ENCODE data around the gene IL5RA.
A peak's percentile ranks its signal among the peaks of the same experiment; 100 is the strongest.

Gene IL5RA, protein sequence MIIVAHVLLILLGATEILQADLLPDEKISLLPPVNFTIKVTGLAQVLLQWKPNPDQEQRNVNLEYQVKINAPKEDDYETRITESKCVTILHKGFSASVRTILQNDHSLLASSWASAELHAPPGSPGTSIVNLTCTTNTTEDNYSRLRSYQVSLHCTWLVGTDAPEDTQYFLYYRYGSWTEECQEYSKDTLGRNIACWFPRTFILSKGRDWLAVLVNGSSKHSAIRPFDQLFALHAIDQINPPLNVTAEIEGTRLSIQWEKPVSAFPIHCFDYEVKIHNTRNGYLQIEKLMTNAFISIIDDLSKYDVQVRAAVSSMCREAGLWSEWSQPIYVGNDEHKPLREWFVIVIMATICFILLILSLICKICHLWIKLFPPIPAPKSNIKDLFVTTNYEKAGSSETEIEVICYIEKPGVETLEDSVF

DNA sequence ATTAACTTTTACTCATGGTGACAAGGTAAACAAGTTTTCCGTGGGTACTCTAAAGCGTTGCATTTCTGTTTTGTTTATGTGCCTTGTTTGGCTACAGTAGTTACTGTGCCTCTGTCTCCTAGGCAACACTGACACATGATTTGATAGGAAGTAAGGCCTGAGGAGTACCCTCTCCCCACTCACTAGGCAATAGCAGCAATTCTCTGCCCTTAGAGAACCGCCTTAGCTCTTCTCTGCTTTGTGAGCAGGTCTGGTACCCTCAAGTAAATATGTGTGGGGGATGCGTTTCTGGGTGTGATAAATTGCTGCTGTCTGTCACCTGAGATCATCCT is at the start of gene IL5RA:
Gene IL5RA (minus strand): TSS at position 76 of the 332 bp plus-strand sequence. CDS start 5,390 bp downstream, outside the sequence.
- DNase-seq: peak; percentile 50

DNA sequence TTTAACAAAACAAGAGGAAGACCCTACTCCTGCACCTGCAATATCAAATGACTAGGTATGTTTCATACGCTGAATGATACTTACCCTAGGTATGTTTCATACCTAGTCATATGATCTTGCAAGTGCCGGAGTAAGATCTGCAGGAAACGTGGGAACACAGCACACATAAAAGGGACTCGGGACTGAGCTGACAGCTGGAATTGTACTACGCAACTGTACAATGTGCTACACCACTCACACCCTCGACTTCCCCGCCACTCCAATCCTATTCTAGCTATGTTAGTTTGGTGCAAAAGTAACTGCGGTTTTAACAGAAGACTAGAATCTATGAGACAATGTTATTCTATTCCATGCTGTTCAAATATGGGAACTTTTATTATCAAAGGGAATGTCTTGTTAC is 47.3 kb upstream of the IL5RA start:
- no peak for DNase-seq

DNA sequence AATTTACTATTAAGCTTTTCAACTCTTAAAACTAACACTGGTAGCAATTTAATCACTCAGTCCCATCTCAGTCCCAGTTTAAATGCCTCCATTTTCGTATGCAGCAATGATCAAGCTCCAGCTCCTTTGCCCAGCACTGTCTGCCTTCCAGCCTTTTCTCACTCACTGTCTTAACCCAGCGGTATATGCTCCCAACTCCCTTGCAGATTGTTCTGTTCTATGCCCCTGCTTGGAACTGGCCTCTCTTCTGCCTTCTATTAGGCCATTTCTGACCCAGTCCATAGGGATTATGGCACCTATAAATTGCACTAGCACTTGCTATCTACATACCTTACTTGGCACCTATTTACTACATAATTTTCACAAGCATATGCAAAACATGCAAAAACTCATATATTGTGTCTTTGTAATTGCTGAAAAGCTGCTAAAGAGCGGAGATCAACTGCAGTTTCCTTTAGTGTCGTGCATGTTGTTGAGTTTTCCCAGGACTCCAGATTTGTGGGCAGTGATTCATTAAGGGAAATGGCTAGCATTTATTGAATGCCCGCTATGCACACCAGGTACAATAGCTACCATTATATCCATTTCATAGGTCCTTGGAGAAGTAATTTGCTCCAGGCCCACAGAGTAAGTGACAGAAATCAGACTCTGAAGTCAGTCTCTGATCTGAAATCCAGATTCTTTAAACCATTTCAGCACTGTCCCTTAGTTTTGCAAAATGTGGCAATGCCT is 44.9 kb upstream of the IL5RA start:
- DNase-seq: no peak

DNA sequence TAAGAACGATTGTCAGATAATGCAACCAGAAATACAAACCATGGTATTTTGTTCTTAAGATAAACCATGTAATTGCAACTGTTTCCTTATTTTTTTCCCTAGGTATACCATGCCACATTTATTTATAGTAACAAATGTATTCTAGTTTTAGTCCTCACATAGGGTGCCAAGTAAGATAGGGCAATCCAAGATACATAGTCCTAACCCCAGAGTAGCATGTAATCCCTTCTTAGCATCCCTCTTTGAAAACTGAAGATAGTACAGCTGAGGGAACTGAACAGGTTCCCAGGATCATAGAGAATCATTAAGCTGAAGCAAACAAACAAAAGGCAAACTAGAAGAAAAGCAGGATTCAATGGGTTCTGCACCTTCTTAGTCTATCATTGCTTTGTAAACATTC is 41.3 kb upstream of the IL5RA start:
- no peak for DNase-seq

DNA sequence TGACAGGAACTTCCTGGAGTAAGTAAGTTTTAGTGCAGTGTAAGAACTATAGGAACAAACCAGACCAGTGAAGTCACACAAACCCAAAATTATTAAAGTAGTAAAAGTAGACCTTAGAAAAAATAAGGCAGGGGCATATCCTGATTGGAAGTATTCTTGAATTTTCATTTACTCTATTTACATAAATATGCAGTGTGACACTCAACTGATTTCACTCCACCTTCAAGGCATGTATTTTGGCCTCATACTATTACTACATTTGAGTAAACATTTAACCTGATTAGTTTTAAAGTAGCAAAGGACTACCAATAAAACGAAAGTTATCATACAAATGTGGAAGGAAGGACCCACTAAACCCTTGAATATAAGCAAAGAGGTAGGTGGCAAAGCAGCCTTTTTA is 39.4 kb upstream of the IL5RA start:
- DNase-seq: no peak

DNA sequence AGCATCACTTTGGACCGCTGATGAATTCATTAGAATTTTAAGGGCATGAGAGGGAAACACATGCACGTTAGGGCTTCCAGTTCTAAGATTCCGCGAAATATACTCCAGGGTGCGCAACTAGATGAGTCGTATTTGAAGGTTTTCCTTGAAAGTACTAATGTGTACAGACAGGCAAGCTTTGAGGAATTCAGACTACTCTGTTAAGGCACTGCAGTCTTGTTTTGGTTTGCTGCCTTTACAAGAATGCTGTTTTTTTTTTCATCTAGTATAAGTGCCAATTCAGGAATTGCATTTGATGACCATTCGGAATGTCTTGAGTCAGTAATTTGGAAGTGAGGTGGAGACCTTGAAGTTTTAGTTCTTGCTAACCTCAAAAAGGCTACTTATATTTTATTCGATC is 35.7 kb upstream of the IL5RA start:
- DNase-seq: no peak

DNA sequence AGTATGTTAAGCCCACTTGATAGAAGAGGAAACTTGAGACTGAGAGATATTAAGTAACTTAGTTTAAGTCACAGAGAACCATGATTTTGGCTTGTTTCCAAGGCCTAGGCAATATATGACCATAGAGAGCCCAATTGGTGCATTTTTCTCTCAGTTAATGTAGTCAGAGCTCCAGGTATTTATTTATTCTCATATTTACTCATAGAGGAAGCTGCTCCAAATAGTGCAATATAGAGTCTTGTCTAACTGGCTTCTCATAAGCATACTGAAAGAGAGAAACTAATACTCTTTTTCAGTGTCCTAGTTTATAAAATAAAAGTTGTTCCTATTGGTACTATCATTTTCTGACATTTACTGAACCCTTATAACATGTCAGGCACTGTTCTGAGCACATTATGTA is 31.8 kb upstream of the IL5RA start:
- DNase-seq: no peak

DNA sequence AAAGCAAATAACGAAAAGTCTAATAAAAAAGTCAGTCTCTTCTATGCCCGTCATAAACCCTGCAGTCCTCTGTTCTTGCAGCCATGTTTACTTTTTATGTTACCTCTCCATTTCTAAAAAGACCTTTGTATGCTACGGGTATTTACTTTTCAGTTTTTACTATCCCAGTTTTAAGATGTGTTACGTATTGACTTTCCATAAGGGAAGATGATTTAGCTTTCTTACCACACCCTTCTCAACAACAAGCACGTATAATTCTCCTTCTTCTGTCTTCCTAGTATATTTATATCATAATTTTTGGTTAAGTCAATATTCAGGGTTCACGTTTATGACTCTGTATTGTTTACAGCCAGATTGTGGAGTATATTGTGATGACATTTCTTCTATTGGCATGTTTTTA is 27.4 kb upstream of the IL5RA start:
- no peak for DNase-seq

DNA sequence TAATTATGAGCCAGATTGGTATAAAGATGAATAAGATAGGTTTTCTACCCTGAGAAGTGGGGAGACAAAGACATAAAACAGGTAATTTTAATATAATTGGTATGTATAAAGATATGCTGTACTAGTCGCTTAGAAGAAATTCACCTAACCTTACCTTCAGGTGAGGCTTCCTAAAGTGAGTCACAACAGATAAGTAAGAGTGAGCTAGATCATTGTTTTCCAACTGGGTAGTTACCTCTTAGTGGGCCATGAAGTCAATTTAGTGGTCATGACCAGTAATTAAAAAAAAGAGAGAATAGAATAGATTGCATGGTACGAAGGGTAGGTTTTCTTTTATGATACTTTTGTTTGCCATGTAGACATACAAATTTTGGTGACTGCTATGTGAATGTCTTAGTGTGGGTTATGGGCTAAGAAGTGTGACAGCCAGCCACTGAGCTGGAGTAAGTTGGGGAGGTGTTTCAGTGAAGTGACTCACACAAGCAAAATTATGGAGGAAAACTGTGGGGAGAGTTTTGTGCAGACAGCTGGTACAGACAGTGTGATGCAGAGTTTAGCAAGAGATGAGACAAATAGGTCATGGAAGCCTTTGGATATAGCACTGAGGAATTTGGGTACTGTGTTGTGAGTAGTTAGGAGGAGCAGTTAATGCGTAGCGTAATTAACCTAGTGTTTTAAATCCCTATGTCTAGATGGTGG is 24.7 kb upstream of the IL5RA start:
- DNase-seq: no peak

DNA sequence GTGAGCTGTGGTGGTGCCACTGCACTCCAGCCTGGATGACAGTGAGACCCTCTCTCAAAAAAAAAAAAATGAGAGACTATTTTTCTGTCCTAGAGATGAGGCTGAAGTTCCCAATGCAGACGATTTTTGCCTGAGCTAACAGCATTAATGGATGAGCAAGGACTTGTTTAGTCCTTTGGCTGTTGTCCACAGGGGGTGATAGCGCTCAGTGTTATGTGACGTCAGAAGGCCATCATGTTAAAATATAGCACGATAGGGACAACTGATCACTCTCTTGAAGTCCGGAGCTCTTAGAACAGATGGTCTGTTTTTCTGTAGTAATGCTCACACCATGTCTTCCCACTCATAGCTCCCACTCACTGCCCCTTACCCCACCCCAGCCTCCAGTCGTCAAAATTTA is 23.3 kb upstream of the IL5RA start:
- no peak for DNase-seq

DNA sequence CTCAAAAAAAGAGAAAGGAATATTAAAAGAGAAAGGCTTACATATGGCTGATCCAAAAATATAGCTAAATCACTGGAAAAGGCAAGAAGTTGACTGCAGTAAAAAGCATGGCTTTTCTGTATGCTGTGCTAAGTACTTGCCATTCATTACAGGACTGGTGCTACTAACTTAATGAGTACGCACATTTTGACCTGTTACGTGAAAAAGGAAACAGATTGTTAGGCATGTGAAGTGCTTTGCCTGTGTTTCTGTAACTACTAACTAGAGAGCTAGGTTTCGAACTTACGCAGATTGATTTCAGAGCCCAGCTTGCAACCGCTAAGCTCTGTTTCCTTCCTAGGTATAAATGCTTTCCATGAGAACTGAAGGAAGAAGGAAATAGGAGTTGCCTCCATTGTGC is 19.4 kb upstream of the IL5RA start:
- no peak for DNase-seq

DNA sequence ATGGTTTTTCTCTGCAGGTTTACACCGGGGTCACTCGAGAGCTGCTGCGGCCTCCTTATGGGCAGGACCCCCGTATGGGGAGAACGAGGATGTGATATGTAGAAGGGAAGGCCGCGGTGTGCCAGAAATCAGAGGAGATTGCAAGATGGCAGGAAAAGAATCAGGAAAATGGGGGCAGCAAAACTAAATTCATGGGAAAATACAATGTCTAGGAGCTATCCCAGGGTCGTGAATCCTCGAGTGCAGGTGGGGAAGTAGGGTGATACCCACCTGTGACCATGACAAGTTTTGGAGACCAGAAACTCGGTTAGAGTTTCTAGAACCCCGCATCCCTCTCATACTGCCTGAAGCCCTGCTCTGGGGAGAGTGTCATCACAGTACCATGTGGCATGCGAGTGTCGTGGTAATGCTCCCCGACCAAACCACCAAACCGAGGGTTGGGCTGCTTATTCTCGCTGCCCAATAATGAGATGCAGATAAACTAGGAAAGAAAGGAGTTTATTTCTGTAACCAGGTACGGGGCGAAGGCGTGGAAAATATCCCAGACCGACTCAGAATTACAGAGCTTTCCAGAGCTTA is 17.3 kb upstream of the IL5RA start:
- DNase-seq: no peak

DNA sequence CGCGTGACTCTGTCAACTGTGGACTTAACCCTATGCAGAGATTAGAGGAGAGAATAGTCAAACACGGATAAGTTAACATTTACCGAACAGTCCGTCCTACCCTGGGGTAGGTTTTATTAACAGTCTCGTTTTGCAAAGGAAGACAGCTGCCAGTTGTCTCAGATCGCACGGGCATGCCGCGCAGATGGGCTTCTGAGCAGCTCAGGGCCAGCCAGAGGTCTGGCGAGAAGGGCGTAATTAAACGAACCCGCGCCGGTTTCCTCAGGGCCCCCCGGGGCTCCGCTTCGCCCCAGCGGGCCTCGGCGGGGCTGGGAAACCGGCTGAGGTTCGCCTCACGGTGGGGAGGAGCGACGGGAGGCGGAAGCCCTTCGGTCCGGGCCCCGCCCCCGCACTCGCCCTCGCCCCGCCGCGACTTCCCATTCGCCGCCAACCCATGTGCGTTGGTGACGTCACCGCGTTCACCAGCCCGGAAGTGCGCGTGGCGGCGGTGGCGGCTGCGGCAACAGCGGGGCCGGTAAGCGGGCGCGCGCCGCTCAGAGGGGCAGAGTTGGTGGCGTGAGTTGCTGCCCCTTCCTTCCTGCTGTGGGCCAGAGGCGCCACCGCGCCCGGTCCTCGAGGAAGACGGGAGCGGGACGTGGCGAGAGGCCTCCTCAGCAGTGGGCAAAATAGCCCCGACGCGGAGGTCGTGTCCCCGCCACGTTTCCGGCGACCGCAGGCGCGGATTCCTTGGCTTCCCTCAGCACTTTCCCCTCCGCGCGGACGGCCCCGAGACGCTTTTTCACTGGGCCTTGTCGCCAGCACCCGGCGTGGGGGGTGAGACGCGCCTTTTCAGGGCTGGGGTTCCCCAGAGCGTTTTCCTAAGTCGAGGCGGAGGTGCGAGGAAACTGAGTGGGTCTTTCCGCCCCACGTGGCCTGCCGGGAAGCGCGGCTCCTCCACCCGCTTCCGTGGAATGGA is 16.6 kb upstream of the IL5RA start, which contains the start of gene TRNT1:
Gene TRNT1 (plus strand): TSS at position 464 of the 955 bp plus-strand sequence. CDS start 2,101 bp downstream, outside the sequence.
- DNase-seq: peak; percentile 81

DNA sequence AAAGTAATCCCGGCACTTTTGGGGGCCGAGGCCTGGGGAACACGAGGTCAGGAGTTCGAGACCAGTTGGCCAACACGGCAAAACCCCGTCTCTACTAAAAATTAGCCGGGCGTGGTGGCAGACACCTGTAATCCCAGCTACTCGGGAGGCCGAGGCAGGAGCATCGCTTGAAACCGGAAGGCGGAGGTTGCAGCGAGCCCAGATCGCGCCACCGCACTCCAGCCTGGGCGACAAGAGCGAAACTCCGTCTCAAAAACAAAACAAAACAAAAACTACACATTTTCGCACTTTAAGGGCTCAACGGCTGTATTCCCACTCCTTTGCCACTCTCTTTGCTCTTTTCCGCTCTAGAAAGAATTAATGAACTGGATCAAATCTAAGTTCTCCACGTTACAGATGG is 15.8 kb upstream of the IL5RA start:
- no peak for DNase-seq

DNA sequence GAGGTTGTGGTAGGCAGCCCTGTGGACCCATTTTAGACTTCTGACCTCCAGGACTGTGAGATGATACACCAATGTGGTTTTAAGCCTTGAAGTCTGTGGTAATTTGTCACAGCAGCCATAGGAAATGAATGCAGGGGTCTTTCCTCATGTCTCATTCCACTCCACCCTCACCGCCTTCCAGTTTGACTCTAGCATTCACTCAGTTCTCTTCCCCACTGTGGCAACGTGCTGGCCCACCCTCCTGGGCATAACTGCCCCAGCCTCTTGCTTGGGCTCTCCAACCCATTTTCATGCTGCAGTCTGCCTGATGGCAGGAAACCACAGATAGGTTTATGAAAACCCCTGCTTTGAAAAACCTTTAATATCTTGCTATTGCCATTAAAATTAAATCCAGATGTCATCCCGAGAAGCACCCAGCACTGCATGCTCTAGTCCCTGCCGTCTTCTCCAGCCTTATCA is 9.2 kb upstream of the IL5RA start:
- DNase-seq: no peak

DNA sequence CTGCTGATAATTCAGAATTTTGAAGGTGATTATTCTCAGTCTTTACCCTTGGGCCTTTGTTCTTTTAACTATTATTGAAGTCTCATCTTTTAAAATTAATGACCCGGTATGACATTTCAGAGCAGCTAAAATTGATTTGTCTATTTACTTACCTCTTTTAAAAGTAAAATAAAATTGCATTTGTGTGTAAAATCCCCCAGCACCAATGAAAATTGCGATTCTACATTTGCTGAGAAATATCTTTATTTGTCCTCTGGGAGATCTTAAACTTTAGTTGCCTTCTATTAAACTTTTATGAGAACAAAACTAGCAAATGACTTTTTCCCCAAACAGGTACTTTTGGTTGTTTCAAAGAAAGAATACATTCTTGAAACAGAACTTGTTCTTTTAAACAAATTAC is 7.5 kb upstream of the IL5RA start:
- DNase-seq: no peak

DNA sequence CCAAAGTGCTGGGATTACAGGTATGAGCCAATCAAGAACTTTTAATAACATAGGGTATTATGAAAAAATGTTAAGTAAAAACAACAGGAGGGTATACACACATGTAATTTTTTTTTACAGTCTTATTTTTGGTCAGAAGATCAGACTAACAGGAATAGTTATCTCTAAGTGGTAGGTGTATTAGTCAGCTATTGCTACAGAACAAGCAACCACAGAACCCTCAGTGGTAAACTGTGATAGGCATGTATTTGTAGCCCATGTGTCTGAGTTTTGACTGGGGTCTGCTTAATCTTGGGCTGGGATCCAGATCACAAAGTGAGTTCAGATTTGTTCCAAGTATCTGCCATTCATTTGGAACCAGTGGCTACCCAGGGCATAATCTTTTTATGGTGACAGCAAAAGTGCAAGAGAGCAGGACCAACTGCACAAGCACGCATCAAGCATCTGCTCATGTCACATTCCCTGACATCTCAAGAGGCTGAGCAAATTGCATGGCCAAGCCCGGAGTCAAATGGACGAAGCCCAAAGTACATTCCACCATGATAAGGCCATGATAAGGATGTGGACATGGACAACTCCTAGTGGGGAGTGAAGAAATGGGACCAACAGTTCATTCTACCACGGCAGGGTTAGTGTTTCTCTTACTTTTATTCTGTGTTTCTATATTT is 3.0 kb upstream of the IL5RA start:
- DNase-seq: no peak

DNA sequence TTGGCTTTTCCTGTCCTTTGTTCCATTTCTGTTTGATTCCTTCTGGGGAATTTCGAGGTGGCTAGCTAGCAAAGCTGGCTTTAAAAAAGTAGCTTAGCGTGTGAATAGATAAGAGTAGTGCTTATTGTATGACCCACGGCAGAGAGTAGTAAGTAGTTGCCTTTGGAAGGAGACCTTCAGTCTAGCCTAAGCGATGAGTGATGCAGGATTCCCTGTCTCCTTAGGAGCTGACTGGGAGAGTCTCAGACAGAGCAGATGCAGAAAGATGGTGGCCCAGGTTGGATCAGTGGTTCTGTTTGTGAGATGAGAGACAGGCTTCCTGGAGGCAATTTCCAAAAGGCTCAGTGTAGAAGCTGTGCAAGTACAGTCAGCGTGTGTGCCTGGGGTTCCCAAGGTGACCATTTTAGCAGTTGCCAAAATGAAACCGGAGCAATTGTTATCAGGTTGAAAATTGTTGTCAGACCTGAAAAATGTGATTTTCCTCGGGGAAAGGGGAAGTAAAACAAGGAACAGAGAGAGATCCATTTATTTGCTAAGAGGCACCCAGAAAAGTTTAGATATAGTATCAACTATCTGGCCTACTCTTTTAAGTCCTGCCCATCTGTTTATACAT is 681 bp upstream of the IL5RA start:
- DNase-seq: no peak

DNA sequence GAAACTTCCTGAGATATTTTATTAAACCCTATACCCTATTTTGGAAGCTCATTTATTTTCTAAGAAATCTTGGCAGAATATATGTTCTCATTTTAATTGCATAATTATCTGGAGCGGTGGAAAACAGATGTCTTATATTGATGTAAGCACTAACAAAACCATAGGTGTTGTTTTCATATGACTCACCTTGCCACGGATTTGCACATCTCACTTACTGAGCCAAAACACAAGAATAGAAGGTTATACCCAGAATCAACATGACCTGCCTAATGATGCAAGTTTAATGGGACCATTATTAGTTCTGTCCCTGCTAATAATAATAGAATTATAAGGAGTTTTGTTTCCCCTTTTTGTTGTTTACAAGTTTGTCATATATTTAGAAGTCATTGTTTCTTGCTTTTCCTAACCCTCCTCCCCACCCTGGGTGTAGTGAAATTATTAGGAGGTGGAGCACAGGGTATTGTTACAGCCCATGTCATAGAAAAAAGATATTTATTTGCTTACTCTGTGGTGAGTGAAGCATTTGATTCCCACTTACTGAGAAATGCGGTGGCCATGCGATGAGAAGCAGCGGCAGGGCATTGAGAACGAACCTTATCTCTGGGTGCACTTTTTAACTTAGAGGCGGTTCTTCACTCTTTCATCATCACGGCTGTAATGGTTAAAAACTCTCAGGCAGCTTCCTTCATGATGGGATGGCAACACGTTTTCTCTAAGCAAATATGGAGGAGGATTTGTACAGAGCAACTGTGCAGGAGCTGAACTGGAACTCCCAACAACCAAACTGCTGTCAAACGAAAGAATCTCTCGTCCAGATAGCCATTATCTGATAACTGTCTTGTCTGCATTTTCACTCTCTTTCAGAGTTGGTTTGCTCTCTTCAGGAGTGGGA is 521 bp downstream of the IL5RA start:
- no peak for DNase-seq

DNA sequence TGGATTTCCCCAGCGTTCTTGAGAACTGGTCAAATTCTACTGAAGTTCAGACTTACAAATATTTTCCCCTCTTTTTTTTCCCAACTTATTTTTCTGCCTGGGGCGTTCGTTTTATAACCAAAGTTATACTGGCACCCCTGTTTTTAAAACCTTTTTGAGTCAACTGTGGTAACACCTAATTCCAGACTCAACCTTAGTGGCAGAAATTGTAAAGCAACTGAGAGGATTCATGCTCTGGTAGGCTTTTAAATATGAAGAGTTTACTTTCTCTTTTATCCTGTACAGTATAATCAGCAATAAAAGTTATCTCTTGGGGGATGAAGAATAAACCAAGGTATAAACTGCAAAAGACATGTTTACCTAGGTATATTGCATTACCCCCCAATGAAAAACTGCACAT is 2.3 kb downstream of the IL5RA start:
- DNase-seq: no peak
